Mononuclear cell (primary cell): ENCODE results near the gene AP2A1. TPM values are rescaled to one million over a fixed set of nuclear protein-coding genes. Genes with fewer than 3 reads are reported as not detected.

Experiments
- H3K27me3 ChIP-seq: 2 replicates; pipeline ENCODE4 v1.6.0; 2011; ENCODE audit warnings: low read length, control low read depth; ENCODE audit not compliant: insufficient read depth
- H3K4me1 ChIP-seq: 2 replicates; pipeline ENCODE4 v1.5.1; 2011; ENCODE audit warnings: mild to moderate bottlenecking, low read length, control low read depth; ENCODE audit not compliant: insufficient read depth
- H3K4me3 ChIP-seq: 2 replicates; pipeline ENCODE4 v1.5.1; 2011; ENCODE audit warnings: mild to moderate bottlenecking, low read length, moderate library complexity
- H3K9me3 ChIP-seq: 2 replicates; pipeline ENCODE4 v1.5.1; 2011; ENCODE audit warnings: low read depth, mild to moderate bottlenecking, control low read depth, low read length
- total RNA-seq: library from RNA; depleted of rRNA; stranded (reverse); fragments of >200 nt; gene quantifications from one replicate; pipeline ENCODE4 v1.2.3, GENCODE V29; 2012

The AP2A1 gene
- total RNA-seq, 1 donor, result 30.2 TPM

DNA sequence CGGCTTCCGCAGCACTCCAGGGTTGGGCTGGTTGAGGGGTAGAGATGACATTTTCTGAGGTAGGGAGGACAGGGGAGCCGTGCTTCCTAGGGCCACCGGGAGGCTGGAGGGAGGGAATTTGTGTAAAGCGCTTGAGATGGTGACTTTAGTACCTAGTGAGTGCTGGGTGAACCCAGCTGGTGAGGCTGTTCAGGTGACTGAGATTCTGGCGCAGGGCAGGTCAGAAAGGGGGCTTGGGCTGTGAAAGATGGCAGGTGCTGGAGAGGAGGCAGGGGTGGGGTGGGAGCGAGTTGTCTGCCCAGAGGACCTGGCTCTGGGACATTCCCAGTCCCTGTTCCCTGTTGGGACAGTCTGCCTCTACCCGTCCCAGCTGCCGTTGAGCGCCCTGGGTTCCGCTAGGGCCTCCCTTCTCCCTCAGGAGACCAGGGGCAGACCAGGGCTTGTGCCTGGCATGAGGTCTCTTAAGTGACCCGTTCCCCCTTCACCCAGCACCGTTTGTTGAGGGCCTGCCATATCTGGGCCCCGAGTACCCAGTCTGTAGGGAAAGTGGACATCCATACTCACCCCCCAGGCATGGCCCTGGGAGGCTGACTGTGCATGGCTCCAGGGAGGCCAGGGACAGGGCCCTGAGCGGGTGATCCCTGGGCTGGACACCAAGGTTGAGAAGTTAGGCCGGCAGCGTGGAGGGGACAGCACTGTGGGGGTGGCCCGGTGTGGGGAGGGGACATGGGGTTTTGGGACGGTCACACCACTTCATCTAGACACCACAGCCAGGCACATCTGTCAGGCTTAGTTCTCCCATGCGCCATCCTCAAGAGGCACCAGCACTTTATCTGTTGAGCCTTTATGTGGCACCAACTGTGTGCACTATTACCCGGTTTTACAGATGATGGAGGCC, 89.1 kb downstream of the AP2A1 start:
- H3K4me3 ChIP-seq, result no peak overlapping the region
- H3K27me3 ChIP-seq, result peaks cover 4% of the 10 kb centered on the region
- H3K4me1 ChIP-seq, result peaks cover 15% of the 10 kb centered on the region
- H3K9me3 ChIP-seq, result no peaks in the 10 kb centered on the region

- Histone ChIP-seq H3K4me1 (peaks cover 15% of the 10 kb centered on the region), H3K9me3 (no peaks in the 10 kb centered on the region), H3K4me3 (no peak overlapping the region), H3K27me3 (peaks cover 4% of the 10 kb centered on the region)
Observed at GRCh38 chr19:49856574-49857021, 89.8 kb downstream of the AP2A1 start.

Other genes starting within 250 kb of the AP2A1 start
- gene RCN3, start 239.0 kb upstream of the AP2A1 start, total RNA-seq, result 1.6 TPM
- gene NOSIP, start 186.4 kb upstream of the AP2A1 start, total RNA-seq, result 88.6 TPM
- gene PRRG2, start 185.7 kb upstream of the AP2A1 start, total RNA-seq, result 1.4 TPM
- 6.4 TPM for gene PRR12, start 175.8 kb upstream of the AP2A1 start, total RNA-seq
- gene RRAS, start 126.9 kb upstream of the AP2A1 start, total RNA-seq, result 8.7 TPM
- gene SCAF1, start 124.8 kb upstream of the AP2A1 start, total RNA-seq, result 8.9 TPM
- gene IRF3, start 101.1 kb upstream of the AP2A1 start, total RNA-seq, result 27.2 TPM
- 1.8 TPM for gene BCL2L12, start 101.1 kb upstream of the AP2A1 start, total RNA-seq
- 51.1 TPM for gene PRMT1, start 89.7 kb upstream of the AP2A1 start, total RNA-seq
- gene ADM5, start 77.4 kb upstream of the AP2A1 start, total RNA-seq, result 0.84 TPM
- gene CPT1C, start 75.9 kb upstream of the AP2A1 start, total RNA-seq, result 0.73 TPM
- 0.31 TPM for gene TSKS, start 3.7 kb upstream of the AP2A1 start, total RNA-seq
- 4.6 TPM for gene FUZ, start 46.3 kb downstream of the AP2A1 start, total RNA-seq
- gene MED25, start 51.3 kb downstream of the AP2A1 start, total RNA-seq, result 15.1 TPM
- 26.1 TPM for gene PTOV1, start 84.2 kb downstream of the AP2A1 start, total RNA-seq
- gene PNKP, start 100.6 kb downstream of the AP2A1 start, total RNA-seq, result 28.4 TPM
- 3.0 TPM for gene AKT1S1, start 110.4 kb downstream of the AP2A1 start, total RNA-seq
- gene TBC1D17, start 110.7 kb downstream of the AP2A1 start, total RNA-seq, result 6.1 TPM
- gene IL4I1, start 129.9 kb downstream of the AP2A1 start, total RNA-seq, result 2.0 TPM
- 5.0 TPM for gene ATF5, start 162.2 kb downstream of the AP2A1 start, total RNA-seq
- gene NUP62, start 162.5 kb downstream of the AP2A1 start, total RNA-seq, result 21.8 TPM
- 0.10 TPM for gene SIGLEC11, start 194.2 kb downstream of the AP2A1 start, total RNA-seq